Measurements from ENCODE around the gene PNKD. TPM values are rescaled to one million over a fixed set of nuclear protein-coding genes. Genes with fewer than 3 reads are reported as not detected.

The PNKD gene
- total RNA-seq, 2 experiments from 2014 or later = 66.3 to 74.5 TPM

GRCh38 chr2:218368150-218368528, 97.8 kb downstream of the PNKD start:
- Histone ChIP-seq H3K4me2 (ENCODE audit: low read length) (peak overlapping the region; percentile 78), H3K9me2 (ENCODE audit: insufficient read depth, low read length) (no peaks in the 10 kb centered on the region), H3K79me2 (ENCODE audit: insufficient read depth, low read depth, low read length) (no peaks in the 10 kb centered on the region), H3K9me3 (ENCODE audit: low read length) (no peaks in the 10 kb centered on the region), H3K27ac (ENCODE audit: low read depth, low read length, poor library complexity, severe bottlenecking) (peak overlapping the region; percentile 40), H3K36me3 (ENCODE audit: insufficient read depth, low read length) (no peaks in the 10 kb centered on the region), H4K20me1 (ENCODE audit: insufficient read depth, low read length) (no peaks in the 10 kb centered on the region), H3K4me1 (ENCODE audit: insufficient read depth, low read length, poor library complexity, severe bottlenecking) (peaks cover 69% of the 10 kb centered on the region), H2AFZ (ENCODE audit: low read length) (peak overlapping the region; percentile 84), H3K4me3 (ENCODE audit: low read depth, low read length, poor library complexity, severe bottlenecking) (peak overlapping the region; percentile 68)
- BruUV-seq (replicated peaks) = no TSS peak
- ChIA-PET POLR2A (interaction anchor here (0.8 to 1.4 kb wide), 4 partner anchors 8 to 29 kb away, joined by 3 to 11 read pairs (median 4); partner anchors contain the start of gene CATIP), CTCF (ENCODE audit: unreplicated experiment) (no interaction called here)
- no peak for DNase-seq (ENCODE audit: low spot score)
- intact Hi-C loops (cut with micrococcal nuclease; ENCODE audit: unreplicated experiment) = no loop called here
- no peak for TF ChIP-seq EZH2phosphoT487 (IDR thresholded peaks at IDR 0.05; ENCODE audit: borderline replicate concordance, low read depth, low read length)

- Histone ChIP-seq H3K79me2 (ENCODE audit: insufficient read depth, low read depth, low read length) (no peaks in the 10 kb centered on the region), H3K9me3 (ENCODE audit: low read length) (no peaks in the 10 kb centered on the region), H3K4me3 (ENCODE audit: low read depth, low read length, poor library complexity, severe bottlenecking) (no peak overlapping the region), H3K9me2 (ENCODE audit: insufficient read depth, low read length) (no peaks in the 10 kb centered on the region), H3K4me1 (ENCODE audit: insufficient read depth, low read length, poor library complexity, severe bottlenecking) (peaks cover 72% of the 10 kb centered on the region), H3K4me2 (ENCODE audit: low read length) (peak overlapping the region; percentile 78), H3K36me3 (ENCODE audit: insufficient read depth, low read length) (no peaks in the 10 kb centered on the region), H3K27ac (ENCODE audit: low read depth, low read length, poor library complexity, severe bottlenecking) (peak overlapping the region; percentile 89), H2AFZ (ENCODE audit: low read length) (no peak overlapping the region), H4K20me1 (ENCODE audit: insufficient read depth, low read length) (no peaks in the 10 kb centered on the region)
- no peak for DNase-seq (ENCODE audit: low spot score)
- intact Hi-C loops (cut with micrococcal nuclease; ENCODE audit: unreplicated experiment) = no loop called here
- TF ChIP-seq EZH2phosphoT487 (IDR thresholded peaks at IDR 0.05; ENCODE audit: borderline replicate concordance, low read depth, low read length) (no peak), CTCF (conservative IDR thresholded peaks at IDR 0.05; ENCODE audit: low read length) (no peak)
- ChIA-PET CTCF (ENCODE audit: unreplicated experiment) (no interaction called here), POLR2A (interaction anchor here (0.8 to 0.9 kb wide), 2 partner anchors 9 kb away, joined by 4 read pairs; no protein-coding TSS in a partner anchor)
- no TSS peak for BruUV-seq (replicated peaks)
These were observed 98.4 kb downstream of the PNKD start for GRCh38 chr2:218368621-218369153.

GRCh38 chr2:218369330-218369729, 99.0 kb downstream of the PNKD start:
- Histone ChIP-seq H3K27ac (ENCODE audit: low read depth, low read length, poor library complexity, severe bottlenecking) (peak overlapping the region; percentile 89), H3K9me3 (ENCODE audit: low read length) (no peaks in the 10 kb centered on the region), H3K9me2 (ENCODE audit: insufficient read depth, low read length) (no peaks in the 10 kb centered on the region), H3K79me2 (ENCODE audit: insufficient read depth, low read depth, low read length) (no peaks in the 10 kb centered on the region), H3K4me3 (ENCODE audit: low read depth, low read length, poor library complexity, severe bottlenecking) (no peak overlapping the region), H4K20me1 (ENCODE audit: insufficient read depth, low read length) (no peaks in the 10 kb centered on the region), H2AFZ (ENCODE audit: low read length) (no peak overlapping the region; the same call in 1 of the 2 replicates), H3K36me3 (ENCODE audit: insufficient read depth, low read length) (no peaks in the 10 kb centered on the region), H3K4me1 (ENCODE audit: insufficient read depth, low read length, poor library complexity, severe bottlenecking) (peaks cover 72% of the 10 kb centered on the region), H3K4me2 (ENCODE audit: low read length) (peak overlapping the region; percentile 78)
- intact Hi-C loops (cut with micrococcal nuclease; ENCODE audit: unreplicated experiment) = no loop called here
- TF ChIP-seq CTCF (conservative IDR thresholded peaks at IDR 0.05; ENCODE audit: low read length) (no peak), EZH2phosphoT487 (IDR thresholded peaks at IDR 0.05; ENCODE audit: borderline replicate concordance, low read depth, low read length) (no peak)
- BruUV-seq (replicated peaks) = no TSS peak
- ChIA-PET CTCF (ENCODE audit: unreplicated experiment) (no interaction called here), POLR2A (interaction anchor here (1.7 to 2.2 kb wide), 2 partner anchors 15 to 24 kb away, joined by 4 to 9 read pairs; no protein-coding TSS in a partner anchor)
- DNase-seq (ENCODE audit: low spot score) = peak; percentile 22
